Mammary epithelial cell (primary cell): ENCODE measurements around the gene INTS3.
A peak's percentile ranks its signal among the peaks of the same experiment; 100 is the strongest.

ENCODE experiments used
- CTCF ChIP-seq, 2 donors: IDR thresholded peaks in 1 of 2; conservative IDR thresholded peaks in 1 of 2; 2 replicates each; pipeline ENCODE4 v1.5.1; 2011 to 2012; ENCODE audit warnings: inconsistent platforms in 2 of 2, low read length in 2 of 2, mild to moderate bottlenecking in 2 of 2, control low read depth in 1 of 2, low read depth in 1 of 2; ENCODE audit not compliant: insufficient read depth in 1 of 2; ENCODE audit errors: extremely low read depth in 1 of 2
- EZH2 ChIP-seq: IDR thresholded peaks from 2 replicates; pipeline ENCODE4 v1.6.1; 2012; ENCODE audit warnings: low read length, inconsistent platforms, borderline replicate concordance

GRCh38 chr1:153679337-153680119 lies 48.3 kb upstream of the INTS3 start:
- TF ChIP-seq CTCF (conservative IDR thresholded peaks at IDR 0.05 in 1 of 2, IDR thresholded peaks at IDR 0.05 in 1 of 2; ENCODE audit: extremely low read depth in 1 of 2, insufficient read depth in 1 of 2, low read depth in 1 of 2, low read length in 2 of 2) = no peak
- peak; percentile 60 for TF ChIP-seq EZH2
